ENCODE results near the gene SF3A2. TPM values are rescaled to one million over a fixed set of nuclear protein-coding genes. Genes with fewer than 3 reads are reported as not detected.

Gene SF3A2, protein sequence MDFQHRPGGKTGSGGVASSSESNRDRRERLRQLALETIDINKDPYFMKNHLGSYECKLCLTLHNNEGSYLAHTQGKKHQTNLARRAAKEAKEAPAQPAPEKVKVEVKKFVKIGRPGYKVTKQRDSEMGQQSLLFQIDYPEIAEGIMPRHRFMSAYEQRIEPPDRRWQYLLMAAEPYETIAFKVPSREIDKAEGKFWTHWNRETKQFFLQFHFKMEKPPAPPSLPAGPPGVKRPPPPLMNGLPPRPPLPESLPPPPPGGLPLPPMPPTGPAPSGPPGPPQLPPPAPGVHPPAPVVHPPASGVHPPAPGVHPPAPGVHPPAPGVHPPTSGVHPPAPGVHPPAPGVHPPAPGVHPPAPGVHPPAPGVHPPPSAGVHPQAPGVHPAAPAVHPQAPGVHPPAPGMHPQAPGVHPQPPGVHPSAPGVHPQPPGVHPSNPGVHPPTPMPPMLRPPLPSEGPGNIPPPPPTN
- 10 to 100 TPM; 13.1 to 72.6 (median 49.9) TPM for total RNA-seq

DNA sequence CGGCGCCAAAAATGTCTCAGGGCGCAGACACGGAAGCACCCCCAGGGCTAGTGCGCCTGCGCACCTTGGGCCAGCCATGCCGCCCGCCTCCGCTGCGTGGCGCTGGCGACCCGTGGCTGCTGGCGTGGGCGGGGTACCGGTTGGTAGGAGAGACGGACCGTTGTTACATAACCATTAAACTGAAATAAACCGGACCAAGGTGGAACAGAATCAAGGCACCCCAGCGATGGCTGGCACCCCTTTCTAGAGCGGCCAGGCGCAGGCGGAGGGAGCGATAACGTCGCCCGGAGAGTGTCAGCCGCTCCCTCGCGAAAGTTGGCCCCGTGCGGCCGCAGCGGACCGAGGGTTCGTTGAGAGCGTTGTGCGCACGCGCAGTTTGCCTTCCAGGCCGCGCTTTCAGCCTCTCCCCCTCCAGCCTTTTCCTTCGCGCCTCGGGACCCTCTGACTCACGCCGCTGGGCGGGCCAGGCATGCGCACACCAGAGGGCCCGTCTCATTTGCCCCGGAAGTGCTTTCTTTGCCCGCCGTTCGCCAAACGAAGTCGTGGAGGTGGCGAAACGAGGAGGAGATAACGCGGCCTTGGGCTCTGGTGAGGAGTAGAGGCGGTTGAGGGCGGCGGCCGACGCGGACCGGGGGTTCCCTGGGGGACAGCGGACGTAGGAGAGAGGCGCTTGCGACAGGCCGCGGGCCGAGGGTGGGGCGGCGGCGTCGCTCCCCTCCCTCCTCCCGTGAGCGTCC lies at the start of gene SF3A2, which contains the start of gene PLEKHJ1:
Gene SF3A2 (plus strand): TSS at position 511 of the 737 bp plus-strand sequence. CDS start 6,595 bp downstream, outside the sequence.
Gene PLEKHJ1 (minus strand): TSS at position 16 of the 737 bp plus-strand sequence. CDS start 81 bp downstream, outside the sequence.
- H3K4me3 ChIP-seq = peak within 1 kb of the TSS; percentile 62 to 94 (median 75)
- in situ Hi-C loops (cut with MboI; ENCODE audit: low pct_unique_long_range_greater_than_20kb in 2 of 9, low sequenced_read_pairs in 9 of 9, unreplicated experiment in 9 of 9) = no loop called here
- WGBS, 10 experiments = 0 to 2% (median 0%) methylated on average over 1 to 13 of the region's 80 CpGs; no CpG with 5 or more reads in 6 of the 10 experiments
- H3K4me1 ChIP-seq (replicated peaks in 1 of 2) = peaks cover 35 to 38% of the 10 kb centered on the region in 2 donors
- H3K27ac ChIP-seq = peak within 1 kb of the TSS; percentile 90 to 100
- ATAC-seq (replicated peaks in 6 of 8) = peak; percentile 67 to 86 (median 82)

GRCh38 chr19:2187159-2187558 lies 49.5 kb upstream of the SF3A2 start:
- 71 to 100% (median 96%) methylated on average over 2 to 8 of the region's 13 CpGs; no CpG with 5 or more reads in 5 of the 10 experiments for WGBS, 10 experiments
- Histone ChIP-seq H3K4me1 (replicated peaks in 1 of 2) (no peaks in the 10 kb centered on the region), H3K27ac (no peak overlapping the region), H3K4me3 (no peak overlapping the region)
- no peak for ATAC-seq (replicated peaks in 6 of 8)
- in situ Hi-C loops (cut with MboI; ENCODE audit: low pct_unique_long_range_greater_than_20kb in 2 of 9, low sequenced_read_pairs in 9 of 9, unreplicated experiment in 9 of 9) = no loop called here

DNA sequence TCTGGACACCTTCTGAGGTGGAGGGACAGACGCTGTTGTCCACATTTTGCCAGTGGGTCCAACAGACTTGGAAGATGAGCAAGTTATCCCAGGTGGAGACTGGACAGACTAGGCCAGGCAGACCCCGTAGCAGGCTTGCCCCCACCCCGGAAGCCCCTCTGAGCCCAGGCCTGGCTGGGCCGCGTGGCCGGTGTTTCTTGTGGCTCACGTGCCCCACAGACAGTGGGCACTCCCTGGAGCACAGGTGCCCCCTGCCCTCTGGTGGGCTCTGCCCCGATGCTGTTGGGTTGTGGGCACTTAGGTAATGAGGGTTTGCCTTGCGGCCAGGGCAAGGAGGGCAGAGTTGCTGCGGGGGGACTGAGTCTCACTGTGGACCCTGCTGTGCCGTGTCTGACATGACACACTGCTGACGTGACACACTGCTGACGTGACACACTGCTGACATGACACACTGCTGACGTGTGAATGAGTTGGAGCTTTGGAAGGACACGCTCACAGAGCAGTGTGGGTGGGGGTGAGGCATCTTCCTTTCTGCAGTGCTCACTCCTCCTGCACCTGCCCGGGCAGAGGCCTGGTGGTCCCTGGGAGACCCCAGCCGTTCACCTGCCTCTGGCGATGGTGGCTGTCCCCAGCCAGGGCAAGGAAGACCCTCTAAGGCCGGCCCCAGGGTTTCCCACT lies 47.8 kb upstream of the SF3A2 start:
- Histone ChIP-seq H3K27ac (no peak overlapping the region), H3K4me1 (replicated peaks in 1 of 2) (no peaks in the 10 kb centered on the region), H3K4me3 (no peak overlapping the region)
- 17 to 97% (median 91%) methylated on average over 1 to 11 of the region's 19 CpGs; no CpG with 5 or more reads in 5 of the 10 experiments for WGBS, 10 experiments
- in situ Hi-C loops (cut with MboI; ENCODE audit: low pct_unique_long_range_greater_than_20kb in 2 of 9, low sequenced_read_pairs in 9 of 9, unreplicated experiment in 9 of 9) = no loop called here
- ATAC-seq (replicated peaks in 6 of 8) = peak in 2 of 8 experiments; percentile 7 to 25

GRCh38 chr19:2189880-2190279 lies 46.7 kb upstream of the SF3A2 start:
- no peaks in the 10 kb centered on the region for H3K4me1 ChIP-seq (replicated peaks in 1 of 2)
- 92 to 100% methylated on average over 1 to 5 of the region's 16 CpGs; no CpG with 5 or more reads in 8 of the 10 experiments for WGBS, 10 experiments
- no peak overlapping the region for H3K4me3 ChIP-seq
- ATAC-seq (replicated peaks in 6 of 8) = peak in 1 of 8 experiments; percentile 6
- no peak overlapping the region for H3K27ac ChIP-seq
- in situ Hi-C loops (cut with MboI; ENCODE audit: low pct_unique_long_range_greater_than_20kb in 2 of 9, low sequenced_read_pairs in 9 of 9, unreplicated experiment in 9 of 9) = no loop called here

DNA sequence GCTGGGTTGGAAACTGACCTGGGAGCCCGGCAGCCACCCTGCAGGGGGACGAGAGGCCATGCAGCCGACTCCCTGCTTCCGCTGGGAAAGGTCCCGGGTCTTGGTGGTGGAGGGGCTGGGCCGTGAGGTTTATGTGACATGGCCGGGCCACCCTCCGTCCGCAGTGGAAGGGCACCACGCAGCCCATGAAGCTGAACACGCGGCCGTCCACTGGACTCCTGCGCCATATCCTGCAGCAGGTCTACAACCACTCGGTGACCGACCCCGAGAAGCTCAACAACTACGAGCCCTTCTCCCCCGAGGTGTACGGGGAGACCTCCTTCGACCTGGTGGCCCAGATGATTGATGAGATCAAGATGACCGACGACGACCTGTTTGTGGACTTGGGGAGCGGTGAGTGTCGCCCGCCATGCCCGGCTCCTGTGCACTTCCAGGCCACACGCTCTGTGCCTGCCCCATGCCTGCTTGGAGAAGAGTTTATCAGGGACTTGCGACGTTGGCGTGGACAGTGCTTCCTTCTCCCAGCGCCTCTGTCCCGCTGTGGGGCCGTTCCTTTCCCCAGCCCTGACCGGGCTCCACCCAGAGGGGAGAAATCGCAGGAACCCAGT lies 45.7 kb upstream of the SF3A2 start:
- Histone ChIP-seq H3K27ac (no peak overlapping the region), H3K4me3 (no peak overlapping the region), H3K4me1 (replicated peaks in 1 of 2) (no peaks in the 10 kb centered on the region)
- no peak for ATAC-seq (replicated peaks in 6 of 8)
- WGBS, 10 experiments = 95 to 100% (median 99%) methylated on average over 2 to 10 of the region's 37 CpGs; no CpG with 5 or more reads in 6 of the 10 experiments
- in situ Hi-C loops (cut with MboI; ENCODE audit: low pct_unique_long_range_greater_than_20kb in 2 of 9, low sequenced_read_pairs in 9 of 9, unreplicated experiment in 9 of 9) = no loop called here

DNA sequence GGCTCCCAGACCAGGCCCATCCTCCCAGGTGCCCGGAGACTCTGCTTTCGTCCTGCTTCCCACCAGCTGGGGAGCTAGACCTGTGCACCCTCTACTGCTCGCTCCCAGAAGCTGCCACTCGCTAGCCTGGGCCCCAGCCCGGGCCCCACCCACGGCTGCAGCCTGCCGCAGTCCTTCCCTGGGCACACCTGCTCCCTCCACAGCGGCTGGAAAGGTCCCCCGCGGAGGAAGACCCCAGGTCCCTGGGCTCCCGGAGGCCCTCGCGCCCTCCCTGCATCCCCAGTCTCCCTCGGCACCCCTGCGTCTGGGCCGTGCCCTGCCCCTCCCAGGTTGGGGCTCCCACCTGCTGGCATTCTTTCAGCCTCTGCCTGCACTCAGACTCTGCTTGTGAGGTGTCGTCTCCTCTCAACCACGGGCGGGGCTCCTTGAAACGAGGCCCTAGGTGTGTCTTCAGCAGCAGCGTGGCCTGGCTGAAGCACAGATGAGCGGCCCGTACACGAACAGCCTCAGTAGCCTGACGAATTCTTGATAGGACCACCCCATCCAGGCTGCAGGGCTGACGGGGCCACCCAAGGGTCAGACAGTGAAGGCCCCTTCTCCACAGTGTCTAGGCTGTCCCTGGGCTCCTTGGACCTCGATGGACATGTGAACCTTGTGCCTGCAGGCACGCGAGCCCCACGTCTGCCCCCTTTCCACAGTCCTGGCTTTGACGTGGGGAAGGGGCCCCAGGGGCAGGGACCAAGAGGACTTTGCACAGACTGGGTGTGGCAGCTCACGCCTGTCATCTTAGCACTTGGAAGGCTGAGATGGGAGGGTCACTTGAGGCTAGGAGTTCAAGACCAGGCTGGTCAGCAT lies 44.9 kb upstream of the SF3A2 start:
- in situ Hi-C loops (cut with MboI; ENCODE audit: low pct_unique_long_range_greater_than_20kb in 2 of 9, low sequenced_read_pairs in 9 of 9, unreplicated experiment in 9 of 9) = no loop called here
- ATAC-seq (replicated peaks in 6 of 8) = peak in 1 of 8 experiments; percentile 13
- Histone ChIP-seq H3K4me1 (replicated peaks in 1 of 2) (no peaks in the 10 kb centered on the region), H3K27ac (no peak overlapping the region), H3K4me3 (no peak overlapping the region)
- 80 to 91% (median 83%) methylated on average over 1 to 10 of the region's 32 CpGs; no CpG with 5 or more reads in 6 of the 10 experiments for WGBS, 10 experiments

- in situ Hi-C loops (cut with MboI; ENCODE audit: low pct_unique_long_range_greater_than_20kb in 2 of 9, low sequenced_read_pairs in 9 of 9, unreplicated experiment in 9 of 9) = no loop called here
- no peak for ATAC-seq (replicated peaks in 6 of 8)
- 92 to 100% (median 97%) methylated on average over 3 to 12 of the region's 17 CpGs; no CpG with 5 or more reads in 4 of the 10 experiments for WGBS, 10 experiments
- no peak overlapping the region for H3K4me3 ChIP-seq
- H3K27ac ChIP-seq = no peak overlapping the region
- no peaks in the 10 kb centered on the region for H3K4me1 ChIP-seq (replicated peaks in 1 of 2)
Measured at GRCh38 chr19:2192862-2193261, 43.8 kb upstream of the SF3A2 start.

GRCh38 chr19:2193807-2194206 lies 42.8 kb upstream of the SF3A2 start:
- Histone ChIP-seq H3K27ac (no peak overlapping the region), H3K4me1 (replicated peaks in 1 of 2) (peaks cover 2 to 3% of the 10 kb centered on the region in 2 donors), H3K4me3 (no peak overlapping the region)
- in situ Hi-C loops (cut with MboI; ENCODE audit: low pct_unique_long_range_greater_than_20kb in 2 of 9, low sequenced_read_pairs in 9 of 9, unreplicated experiment in 9 of 9) = no loop called here
- ATAC-seq (replicated peaks in 6 of 8) = no peak
- WGBS, 10 experiments = 75 to 100% (median 100%) methylated on average over 1 to 13 of the region's 18 CpGs; no CpG with 5 or more reads in 4 of the 10 experiments

- in situ Hi-C loops (cut with MboI; ENCODE audit: low pct_unique_long_range_greater_than_20kb in 2 of 9, low sequenced_read_pairs in 9 of 9, unreplicated experiment in 9 of 9) = no loop called here
- Histone ChIP-seq H3K27ac (no peak overlapping the region), H3K4me3 (no peak overlapping the region), H3K4me1 (replicated peaks in 1 of 2) (peaks cover 2 to 11% of the 10 kb centered on the region in 2 donors)
- 100% methylated on average over 2 of the region's 25 CpGs; no CpG with 5 or more reads in 9 of the 10 experiments for WGBS, 10 experiments
- no peak for ATAC-seq (replicated peaks in 6 of 8)
Measured at GRCh38 chr19:2194513-2195078, 42.0 kb upstream of the SF3A2 start.

GRCh38 chr19:2195361-2195760 lies 41.3 kb upstream of the SF3A2 start:
- no peak overlapping the region for H3K27ac ChIP-seq
- 40 to 100% (median 100%) methylated on average over 1 of the region's 13 CpGs; no CpG with 5 or more reads in 7 of the 10 experiments for WGBS, 10 experiments

DNA sequence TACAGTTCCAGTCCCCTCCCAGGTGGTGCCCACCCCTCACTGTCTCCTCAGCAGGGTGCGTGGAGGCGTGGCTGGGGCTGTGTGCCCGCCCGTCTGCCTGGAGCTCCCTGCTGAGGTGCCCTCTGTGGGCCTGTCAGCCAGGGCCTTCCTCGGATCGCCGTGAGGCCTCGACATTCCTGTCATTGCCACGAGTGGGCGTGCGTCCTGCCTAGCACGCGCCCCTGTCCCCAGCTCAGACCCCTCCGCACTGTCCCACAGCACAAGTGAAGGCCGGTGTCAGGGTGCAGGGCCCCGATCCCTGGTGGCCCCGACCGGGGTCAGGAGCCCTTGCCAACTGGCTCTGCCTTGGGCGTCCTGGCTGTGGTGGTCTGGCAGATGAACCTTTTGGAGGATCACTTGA lies 40.7 kb upstream of the SF3A2 start:
- no peak for ATAC-seq (replicated peaks in 6 of 8)
- H3K4me1 ChIP-seq (replicated peaks in 1 of 2) = peaks cover 2 to 14% of the 10 kb centered on the region in 2 donors
- no peak overlapping the region for H3K27ac ChIP-seq
- in situ Hi-C loops (cut with MboI; ENCODE audit: low pct_unique_long_range_greater_than_20kb in 2 of 9, low sequenced_read_pairs in 9 of 9, unreplicated experiment in 9 of 9) = no loop called here
- WGBS, 10 experiments = 100% methylated on average over 1 of the region's 19 CpGs; no CpG with 5 or more reads in 9 of the 10 experiments
- no peak overlapping the region for H3K4me3 ChIP-seq

More at GRCh38 chr19:2195361-2195760, 41.3 kb upstream of the SF3A2 start:
- no peak for ATAC-seq (replicated peaks in 6 of 8)
- in situ Hi-C loops (cut with MboI; ENCODE audit: low pct_unique_long_range_greater_than_20kb in 2 of 9, low sequenced_read_pairs in 9 of 9, unreplicated experiment in 9 of 9) = no loop called here
- H3K4me3 ChIP-seq = no peak overlapping the region
- peaks cover 2 to 14% of the 10 kb centered on the region in 2 donors for H3K4me1 ChIP-seq (replicated peaks in 1 of 2)
